ENCODE measurements around the gene ZNF45.

GRCh38 chr19:43872547-43873336 is 62.3 kb downstream of the ZNF45 start:
- TF ChIP-seq CHD2 (IDR thresholded peaks at IDR 0.05; ENCODE audit: low read length, partially characterized antibody) (no peak), ZBTB33 (IDR thresholded peaks at IDR 0.05; ENCODE audit: borderline replicate concordance, low read depth) (no peak)

Data from SK-N-SH (cell line).